ENCODE data around the gene POC1B. TPM values are rescaled to one million over a fixed set of nuclear protein-coding genes. Genes with fewer than 3 reads are reported as not detected.

The POC1B gene
- polyA plus RNA-seq, 1 donor from 2014 or later: 10.0 TPM

DNA sequence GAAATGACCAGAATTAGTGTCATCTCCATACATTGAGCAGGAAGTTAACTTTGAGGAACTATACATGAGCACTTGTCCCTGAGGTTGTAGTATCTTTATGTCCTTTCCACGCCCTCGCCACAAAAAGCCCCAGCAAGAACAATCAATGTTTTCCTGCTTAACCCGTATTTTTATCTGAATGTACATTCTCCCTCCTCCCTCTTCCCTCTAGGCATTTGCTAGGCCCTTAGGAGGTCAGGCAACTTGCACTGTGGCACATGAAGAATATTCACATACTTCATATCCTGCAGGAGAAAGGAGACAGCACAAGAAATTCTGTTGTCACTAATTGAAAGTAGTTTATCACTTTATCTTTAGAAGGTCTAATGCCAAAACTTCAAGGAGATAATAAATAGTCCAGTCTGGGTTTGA lies 155.4 kb downstream of the POC1B start:
- Histone ChIP-seq H3K9ac (ENCODE audit: low read length) (no peak overlapping the region), H2AFZ (ENCODE audit: low read depth, low read length) (no peak overlapping the region)

More for the DNA sequence above, 155.4 kb downstream of the POC1B start:
- Histone ChIP-seq H3K9me3 (ENCODE audit: low read length) (no peaks in the 10 kb centered on the region), H3K4me2 (ENCODE audit: low read length) (no peak overlapping the region), H4K20me1 (ENCODE audit: insufficient read depth) (no peaks in the 10 kb centered on the region), H3K27ac (ENCODE audit: low read length) (no peak overlapping the region), H3F3A (ENCODE audit: insufficient read depth, low read length, poor library complexity, severe bottlenecking) (no peaks in the 10 kb centered on the region), H3K4me3 (ENCODE audit: low read length) (no peak overlapping the region), H3K27me3 (ENCODE audit: insufficient read depth, low read depth, low read length) (no peaks in the 10 kb centered on the region), H3K9me2 (ENCODE audit: insufficient read depth, low read length) (no peaks in the 10 kb centered on the region), H3K36me3 (ENCODE audit: insufficient read depth, low read length) (no peaks in the 10 kb centered on the region), H3K79me2 (replicated peaks; ENCODE audit: insufficient read depth, low read length) (no peaks in the 10 kb centered on the region)
- TF ChIP-seq POLR2AphosphoS5 (IDR thresholded peaks at IDR 0.05) (no peak), EP300 (conservative IDR thresholded peaks at IDR 0.05; ENCODE audit: poor library complexity, severe bottlenecking) (no peak), TAF1 (IDR thresholded peaks at IDR 0.05; ENCODE audit: low read depth) (no peak), RAD21 (conservative IDR thresholded peaks at IDR 0.05) (no peak), SMC3 (conservative IDR thresholded peaks at IDR 0.05; ENCODE audit: poor library complexity) (no peak), MXI1 (conservative IDR thresholded peaks at IDR 0.05; ENCODE audit: poor library complexity, severe bottlenecking) (no peak), EZH2 (IDR thresholded peaks at IDR 0.05; ENCODE audit: borderline replicate concordance, insufficient read depth, low read length, poor library complexity, severe bottlenecking) (no peak), REST (IDR thresholded peaks at IDR 0.05; ENCODE audit: borderline replicate concordance) (no peak), CTCF (IDR thresholded peaks at IDR 0.05; ENCODE audit: poor library complexity, severe bottlenecking) (no peak)

Small RNA genes lying within 50 kb of the gene (small RNA-seq; reads per million reads assigned to genes)
- gene AC025034.2: 0 reads per million in 3 experiments
- gene POC1B-GALNT4: 0 to 0.68 (median 0) reads per million in 3 experiments

Other genes starting within 250 kb of the POC1B start
- gene DUSP6, start 173.5 kb downstream of the POC1B start, polyA plus RNA-seq: 40.1 and 44.3 TPM in 2 replicates
- 0.78 and 3.0 TPM in 2 replicates for gene GALNT4, start 1.3 kb downstream of the POC1B start, polyA plus RNA-seq
- gene ATP2B1, start 182.8 kb upstream of the POC1B start, polyA plus RNA-seq: 117 and 139 TPM in 2 replicates

Measured in neural cell (in vitro differentiated cells).